C4-2B (cell line): ENCODE data around the gene EHBP1.

ENCODE experiments used
- CTCF ChIP-seq: fragments of 450-650 bp; conservative IDR thresholded peaks from 2 replicates; pipeline ENCODE4 v1.5.1; 2017; ENCODE audit warnings: mild to moderate bottlenecking
- ZFX ChIP-seq: fragments of 450-650 bp; IDR thresholded peaks from 2 replicates; pipeline ENCODE4 v1.6.1; 2017

GRCh38 chr2:62747169-62747568 is 41.7 kb downstream of the EHBP1 start:
- TF ChIP-seq CTCF (no peak), ZFX (no peak)
